Hepatocyte (in vitro differentiated cells): Measurements from ENCODE around the gene PSMB3.
"Not testable (repeated sequence)": the region's sequence is repeated elsewhere in the genome, so short reads cannot be mapped to it uniquely, and the experiment has no call there.

Source experiments
- CTCF ChIP-seq: fragments of 200-600 bp; sonication (generic); IDR thresholded peaks from 2 replicates; pipeline ENCODE4 v1.5.1; 2016; ENCODE audit warnings: antibody characterized with exemption, mild to moderate bottlenecking; ENCODE audit not compliant: poor library complexity
- EZH2 ChIP-seq: fragments of 200-600 bp; sonication (generic); IDR thresholded peaks from 2 replicates; pipeline ENCODE4 v1.6.1; 2016; ENCODE audit warnings: antibody characterized with exemption, mild to moderate bottlenecking, borderline replicate concordance

DNA sequence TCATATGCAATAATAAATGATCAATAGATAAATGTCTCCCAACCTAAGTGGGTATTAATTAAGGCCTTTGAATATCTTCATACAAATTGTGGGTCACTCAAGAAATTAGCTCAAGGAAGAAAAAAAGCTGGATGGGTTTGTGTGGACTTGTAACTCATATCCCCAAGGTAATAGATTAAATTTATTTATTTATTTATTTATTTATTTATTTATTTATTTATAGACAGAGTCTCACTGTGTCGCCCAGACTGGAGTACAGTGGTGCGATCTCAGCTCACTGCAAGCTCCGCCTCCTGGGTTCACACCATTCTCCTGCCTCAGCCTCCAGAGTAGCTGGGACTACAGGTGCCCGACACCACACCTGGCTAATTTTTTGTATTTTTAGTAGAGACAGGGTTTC lies 35.5 kb downstream of the PSMB3 start:
- TF ChIP-seq CTCF, EZH2: not testable (repeated sequence)
